ENCODE results near the gene SLC5A2.
A peak's percentile ranks its signal among the peaks of the same experiment; 100 is the strongest.
"Not testable (repeated sequence)": the region's sequence is repeated elsewhere in the genome, so short reads cannot be mapped to it uniquely, and the experiment has no call there.

Gene SLC5A2

GRCh38 chr16:31535737-31536136, 52.8 kb downstream of the SLC5A2 start:
- Histone ChIP-seq H2AFZ (ENCODE audit: low read depth, low read length) (peak overlapping the region; percentile 45; the same call in 1 of the 2 replicates), H3K4me2 (ENCODE audit: insufficient read depth, low read length) (no peak overlapping the region), H3K79me2 (ENCODE audit: insufficient read depth, low read length) (no peaks in the 10 kb centered on the region), H3K27me3 (ENCODE audit: insufficient read depth, low read length, poor library complexity) (no peaks in the 10 kb centered on the region), H3K4me1 (ENCODE audit: insufficient read depth, low read length) (no peaks in the 10 kb centered on the region), H3K4me3 (ENCODE audit: low read depth in 1 of 2, low read length in 2 of 2) (no peak overlapping the region), H3K36me3 (ENCODE audit: insufficient read depth, low read length) (no peaks in the 10 kb centered on the region), H3K27ac (ENCODE audit: low read length) (no peak overlapping the region), H3K9ac (ENCODE audit: low read depth, low read length) (no peak overlapping the region), H3K9me3 (ENCODE audit: insufficient read depth, low read length, severe bottlenecking) (no peaks in the 10 kb centered on the region), H4K20me1 (ENCODE audit: insufficient read depth, low read length) (no peaks in the 10 kb centered on the region)
- no peak for TF ChIP-seq EZH2 (IDR thresholded peaks at IDR 0.05; ENCODE audit: borderline replicate concordance, low read depth, low read length, severe bottlenecking)
- TF ChIP-seq, protein P1, sequence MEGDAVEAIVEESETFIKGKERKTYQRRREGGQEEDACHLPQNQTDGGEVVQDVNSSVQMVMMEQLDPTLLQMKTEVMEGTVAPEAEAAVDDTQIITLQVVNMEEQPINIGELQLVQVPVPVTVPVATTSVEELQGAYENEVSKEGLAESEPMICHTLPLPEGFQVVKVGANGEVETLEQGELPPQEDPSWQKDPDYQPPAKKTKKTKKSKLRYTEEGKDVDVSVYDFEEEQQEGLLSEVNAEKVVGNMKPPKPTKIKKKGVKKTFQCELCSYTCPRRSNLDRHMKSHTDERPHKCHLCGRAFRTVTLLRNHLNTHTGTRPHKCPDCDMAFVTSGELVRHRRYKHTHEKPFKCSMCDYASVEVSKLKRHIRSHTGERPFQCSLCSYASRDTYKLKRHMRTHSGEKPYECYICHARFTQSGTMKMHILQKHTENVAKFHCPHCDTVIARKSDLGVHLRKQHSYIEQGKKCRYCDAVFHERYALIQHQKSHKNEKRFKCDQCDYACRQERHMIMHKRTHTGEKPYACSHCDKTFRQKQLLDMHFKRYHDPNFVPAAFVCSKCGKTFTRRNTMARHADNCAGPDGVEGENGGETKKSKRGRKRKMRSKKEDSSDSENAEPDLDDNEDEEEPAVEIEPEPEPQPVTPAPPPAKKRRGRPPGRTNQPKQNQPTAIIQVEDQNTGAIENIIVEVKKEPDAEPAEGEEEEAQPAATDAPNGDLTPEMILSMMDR (IDR thresholded peaks at IDR 0.05; ENCODE audit: borderline replicate concordance, extremely low read depth, low read length, poor library complexity, severe bottlenecking): no peak
- ATAC-seq (ENCODE audit: insufficient read depth, low read depth) (no peak), DNase-seq (no peak)

DNA sequence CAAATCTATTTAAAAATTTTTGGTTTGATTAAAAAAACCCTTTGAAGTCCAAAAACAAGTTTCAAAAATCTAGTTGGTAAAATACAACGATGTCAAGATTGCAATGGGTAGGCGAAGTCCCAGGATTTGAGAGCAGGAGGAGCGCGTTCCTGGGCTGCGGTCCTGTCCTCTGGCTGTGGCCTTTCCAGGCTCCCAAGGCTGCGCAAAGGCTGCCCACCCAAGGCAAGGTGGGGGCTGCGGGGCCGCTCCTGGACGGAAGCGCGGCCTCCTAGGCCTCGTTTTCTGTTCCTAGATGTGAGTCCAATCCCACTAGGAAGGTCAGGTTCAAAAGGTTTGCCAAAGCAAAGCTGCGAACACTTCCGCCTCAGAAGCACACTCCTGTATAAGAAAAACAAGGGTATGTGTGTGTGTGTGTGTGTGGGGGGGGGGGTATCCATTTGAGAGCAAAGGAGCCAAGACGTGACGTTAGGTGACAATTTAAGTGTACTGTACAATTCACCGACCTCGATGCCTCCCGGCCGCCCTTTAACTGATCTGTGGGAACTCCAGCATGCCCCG, 54.0 kb downstream of the SLC5A2 start:
- no peak overlapping the region for H2AFZ ChIP-seq (ENCODE audit: low read depth, low read length)

GRCh38 chr16:31537362-31538242, 54.7 kb downstream of the SLC5A2 start:
- no peaks in the 10 kb centered on the region for H4K20me1 ChIP-seq (ENCODE audit: insufficient read depth, low read length)
- H3K79me2 ChIP-seq (ENCODE audit: insufficient read depth, low read length): no peaks in the 10 kb centered on the region
- H3K9me3 ChIP-seq (ENCODE audit: insufficient read depth, low read length, severe bottlenecking): no peaks in the 10 kb centered on the region
- ATAC-seq (ENCODE audit: insufficient read depth, low read depth): no peak
- H3K9ac ChIP-seq (ENCODE audit: low read depth, low read length): no peak overlapping the region
- no peak overlapping the region for H3K4me2 ChIP-seq (ENCODE audit: insufficient read depth, low read length)
- no peak overlapping the region for H2AFZ ChIP-seq (ENCODE audit: low read depth, low read length)
- H3K27me3 ChIP-seq (ENCODE audit: insufficient read depth, low read length, poor library complexity): no peaks in the 10 kb centered on the region
- no peak overlapping the region for H3K4me3 ChIP-seq (ENCODE audit: low read depth in 1 of 2, low read length in 2 of 2)
- no peak for DNase-seq
- TF ChIP-seq EZH2 (IDR thresholded peaks at IDR 0.05; ENCODE audit: borderline replicate concordance, low read depth, low read length, severe bottlenecking): no peak
- TF ChIP-seq, protein P1 (IDR thresholded peaks at IDR 0.05; ENCODE audit: borderline replicate concordance, extremely low read depth, low read length, poor library complexity, severe bottlenecking): no peak
- H3K4me1 ChIP-seq (ENCODE audit: insufficient read depth, low read length): no peaks in the 10 kb centered on the region
- H3K27ac ChIP-seq (ENCODE audit: low read length): no peak overlapping the region
- no peaks in the 10 kb centered on the region for H3K36me3 ChIP-seq (ENCODE audit: insufficient read depth, low read length)

More for the DNA sequence above, 54.0 kb downstream of the SLC5A2 start:
- H3K27me3 ChIP-seq (ENCODE audit: insufficient read depth, low read length, poor library complexity): no peaks in the 10 kb centered on the region
- no peak for ATAC-seq (ENCODE audit: insufficient read depth, low read depth)
- H3K9me3 ChIP-seq (ENCODE audit: insufficient read depth, low read length, severe bottlenecking): no peaks in the 10 kb centered on the region
- H4K20me1 ChIP-seq (ENCODE audit: insufficient read depth, low read length): no peaks in the 10 kb centered on the region
- no peaks in the 10 kb centered on the region for H3K79me2 ChIP-seq (ENCODE audit: insufficient read depth, low read length)
- no peak for TF ChIP-seq EZH2 (IDR thresholded peaks at IDR 0.05; ENCODE audit: borderline replicate concordance, low read depth, low read length, severe bottlenecking)
- TF ChIP-seq, protein P1 (IDR thresholded peaks at IDR 0.05; ENCODE audit: borderline replicate concordance, extremely low read depth, low read length, poor library complexity, severe bottlenecking): no peak
- no peak overlapping the region for H3K9ac ChIP-seq (ENCODE audit: low read depth, low read length)
- H3K4me3 ChIP-seq (ENCODE audit: low read depth in 1 of 2, low read length in 2 of 2): no peak overlapping the region
- no peaks in the 10 kb centered on the region for H3K36me3 ChIP-seq (ENCODE audit: insufficient read depth, low read length)
- H3K4me1 ChIP-seq (ENCODE audit: insufficient read depth, low read length): no peaks in the 10 kb centered on the region
- H3K27ac ChIP-seq (ENCODE audit: low read length): no peak overlapping the region
- no peak overlapping the region for H3K4me2 ChIP-seq (ENCODE audit: insufficient read depth, low read length)
- no peak for DNase-seq

GRCh38 chr16:31538243-31538598, 55.3 kb downstream of the SLC5A2 start:
- not testable (repeated sequence) for H3K27me3 ChIP-seq (ENCODE audit: insufficient read depth, low read length, poor library complexity); H3K79me2 ChIP-seq (ENCODE audit: insufficient read depth, low read length); H3K36me3 ChIP-seq (ENCODE audit: insufficient read depth, low read length); ATAC-seq (ENCODE audit: insufficient read depth, low read depth); DNase-seq; H3K9me3 ChIP-seq (ENCODE audit: insufficient read depth, low read length, severe bottlenecking); H2AFZ ChIP-seq (ENCODE audit: low read depth, low read length); H3K4me1 ChIP-seq (ENCODE audit: insufficient read depth, low read length); H3K4me3 ChIP-seq (ENCODE audit: low read depth in 1 of 2, low read length in 2 of 2); H3K9ac ChIP-seq (ENCODE audit: low read depth, low read length); H3K4me2 ChIP-seq (ENCODE audit: insufficient read depth, low read length); H3K27ac ChIP-seq (ENCODE audit: low read length); H4K20me1 ChIP-seq (ENCODE audit: insufficient read depth, low read length)

GRCh38 chr16:31539762-31540161, 56.8 kb downstream of the SLC5A2 start:
- H3K9ac ChIP-seq (ENCODE audit: low read depth, low read length); H3K36me3 ChIP-seq (ENCODE audit: insufficient read depth, low read length); ATAC-seq (ENCODE audit: insufficient read depth, low read depth); H3K4me1 ChIP-seq (ENCODE audit: insufficient read depth, low read length); H3K9me3 ChIP-seq (ENCODE audit: insufficient read depth, low read length, severe bottlenecking); H2AFZ ChIP-seq (ENCODE audit: low read depth, low read length); H4K20me1 ChIP-seq (ENCODE audit: insufficient read depth, low read length); H3K4me3 ChIP-seq (ENCODE audit: low read depth in 1 of 2, low read length in 2 of 2); H3K27ac ChIP-seq (ENCODE audit: low read length); DNase-seq; H3K4me2 ChIP-seq (ENCODE audit: insufficient read depth, low read length); H3K79me2 ChIP-seq (ENCODE audit: insufficient read depth, low read length); H3K27me3 ChIP-seq (ENCODE audit: insufficient read depth, low read length, poor library complexity): not testable (repeated sequence)

All from DND-41 (cell line).